H7 (cell line): Measurements from ENCODE around the gene ANKS6. TPM values are rescaled to one million over a fixed set of nuclear protein-coding genes. Genes with fewer than 3 reads are reported as not detected.

Experiments
- DNase-seq: peaks from one replicate; pipeline ENCODE4 v3.0.0; 2012
- H3K27me3 ChIP-seq: 2 replicates; pipeline ENCODE4 v1.6.0; 2011; ENCODE audit warnings: mild to moderate bottlenecking, low read length; ENCODE audit not compliant: control insufficient read depth, insufficient read depth
- H3K36me3 ChIP-seq: replicated peaks from 2 replicates; pipeline ENCODE4 v1.5.1; 2011; ENCODE audit warnings: low read length; ENCODE audit not compliant: control insufficient read depth, insufficient read depth
- H3K4me3 ChIP-seq: 2 replicates; pipeline ENCODE4 v1.5.1; 2011; ENCODE audit warnings: low read depth, mild to moderate bottlenecking, control low read depth, low read length, moderate library complexity; ENCODE audit not compliant: insufficient read depth
- total RNA-seq: library from RNA; depleted of rRNA; stranded (reverse); fragments of >200 nt; shearing (Covaris generic); gene quantifications from 2 replicates; pipeline ENCODE4 v1.2.3, GENCODE V29; 2014

Gene ANKS6
- total RNA-seq, 1 experiment from 2014 or later, result 51.0 TPM

DNA sequence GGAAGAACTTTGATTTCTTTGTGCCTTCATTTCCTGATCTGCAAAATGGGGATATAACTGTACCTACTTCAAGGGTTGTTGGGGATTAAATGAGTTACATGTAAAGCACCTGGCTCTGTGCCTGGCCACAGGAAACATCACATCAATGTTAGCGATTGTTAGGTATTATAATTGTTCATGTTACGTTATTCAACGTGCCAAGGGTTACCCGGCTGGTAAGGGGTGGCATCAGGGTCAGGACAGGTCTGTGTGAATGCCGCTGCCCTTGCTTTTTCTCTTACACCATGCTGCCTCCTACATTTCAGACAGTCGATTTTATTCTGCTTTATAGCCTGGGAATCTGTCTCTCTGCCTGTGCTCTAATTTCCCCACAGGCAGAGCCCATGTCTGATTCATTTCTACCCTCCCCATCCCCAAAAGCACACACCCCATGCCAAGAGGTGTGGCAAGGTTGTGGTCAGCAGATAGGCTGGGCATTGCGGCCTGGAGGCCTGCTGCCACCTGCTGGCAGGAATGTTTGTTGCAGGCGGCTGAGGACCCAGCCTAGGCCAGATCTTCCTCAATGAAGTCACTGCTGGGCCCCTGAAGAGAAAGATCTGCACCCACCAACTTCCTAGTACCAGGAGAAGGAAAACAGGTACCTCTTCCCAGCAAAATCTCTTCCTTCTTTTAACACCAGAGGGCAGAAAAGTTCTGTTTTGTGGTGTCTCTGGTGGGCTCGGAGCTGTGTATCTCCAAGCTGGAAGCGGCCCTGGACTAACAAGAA is 5.3 kb downstream of the ANKS6 start:
- Histone ChIP-seq H3K36me3 (peaks cover 6% of the 10 kb centered on the region), H3K4me3 (no peak overlapping the region), H3K27me3 (no peaks in the 10 kb centered on the region; the same call in 1 of the 2 replicates)
- peak; percentile 93 for DNase-seq

DNA sequence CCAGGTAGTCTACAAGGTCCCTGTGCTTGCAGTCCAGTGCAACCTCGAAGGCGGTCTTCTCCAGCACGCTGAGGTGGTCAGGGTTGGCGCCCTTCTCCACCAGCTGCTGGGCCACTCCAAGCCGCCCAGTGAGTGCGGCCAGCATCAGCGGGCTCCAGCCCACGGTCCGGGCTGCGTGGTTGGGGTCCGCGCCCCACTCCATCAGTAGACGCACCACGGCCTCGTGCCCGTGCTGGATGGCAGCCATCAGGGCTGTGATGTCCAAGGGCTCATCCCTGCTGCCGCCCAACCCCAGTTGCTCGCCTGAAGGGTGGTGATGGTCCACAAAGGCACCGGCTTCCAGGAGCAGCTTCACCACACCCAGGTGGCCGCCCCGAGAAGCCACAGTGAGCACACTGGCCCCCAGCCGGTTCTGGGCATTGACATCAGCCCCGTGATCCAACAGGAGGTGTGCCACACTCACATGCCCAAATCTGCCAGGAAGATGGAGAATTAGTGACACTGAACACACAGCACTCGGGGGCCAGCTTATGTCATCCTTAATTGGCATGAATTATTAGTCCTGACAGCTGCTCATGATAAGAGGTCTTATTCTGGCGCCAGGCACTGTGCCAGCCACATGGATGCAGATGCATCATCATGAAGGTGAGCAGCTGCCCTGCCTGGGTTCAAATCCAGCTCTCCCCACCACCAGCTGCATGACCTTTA is 6.1 kb downstream of the ANKS6 start:
- Histone ChIP-seq H3K4me3 (no peak overlapping the region), H3K36me3 (peaks cover 6% of the 10 kb centered on the region), H3K27me3 (no peaks in the 10 kb centered on the region)
- no peak for DNase-seq

DNA sequence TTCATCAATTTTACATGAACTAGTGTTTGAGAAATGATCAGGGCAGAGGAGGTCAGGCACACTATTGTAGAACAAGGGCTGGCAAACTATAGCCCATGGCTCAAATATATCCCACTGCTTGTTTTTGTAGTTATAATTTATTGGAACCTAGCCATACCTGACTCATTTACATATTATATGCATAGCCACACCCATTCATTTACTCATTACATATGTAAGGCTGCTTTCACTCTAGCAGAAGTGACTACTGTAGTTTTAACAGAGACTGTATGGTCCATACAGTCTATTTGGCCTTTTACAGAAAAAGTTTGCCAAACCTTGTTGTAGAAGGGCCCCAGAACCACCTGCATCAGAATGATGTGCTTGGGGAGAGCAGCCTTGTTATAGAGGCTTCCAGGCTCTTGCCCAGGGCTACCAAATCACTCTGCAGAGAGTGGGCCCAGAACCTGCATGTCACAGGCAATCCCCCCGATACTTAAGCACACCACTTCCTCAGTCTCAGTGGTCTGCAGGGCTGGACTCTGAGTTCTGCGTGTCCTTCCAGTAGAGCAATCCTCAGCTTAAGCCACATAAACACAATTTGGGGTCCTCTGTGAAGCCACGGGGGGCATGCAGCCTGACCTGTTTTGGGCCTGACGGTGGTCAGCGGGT is 6.7 kb downstream of the ANKS6 start:
- H3K27me3 ChIP-seq, result no peaks in the 10 kb centered on the region
- no peak for DNase-seq
- H3K4me3 ChIP-seq, result no peak overlapping the region
- H3K36me3 ChIP-seq, result peaks cover 6% of the 10 kb centered on the region

DNA sequence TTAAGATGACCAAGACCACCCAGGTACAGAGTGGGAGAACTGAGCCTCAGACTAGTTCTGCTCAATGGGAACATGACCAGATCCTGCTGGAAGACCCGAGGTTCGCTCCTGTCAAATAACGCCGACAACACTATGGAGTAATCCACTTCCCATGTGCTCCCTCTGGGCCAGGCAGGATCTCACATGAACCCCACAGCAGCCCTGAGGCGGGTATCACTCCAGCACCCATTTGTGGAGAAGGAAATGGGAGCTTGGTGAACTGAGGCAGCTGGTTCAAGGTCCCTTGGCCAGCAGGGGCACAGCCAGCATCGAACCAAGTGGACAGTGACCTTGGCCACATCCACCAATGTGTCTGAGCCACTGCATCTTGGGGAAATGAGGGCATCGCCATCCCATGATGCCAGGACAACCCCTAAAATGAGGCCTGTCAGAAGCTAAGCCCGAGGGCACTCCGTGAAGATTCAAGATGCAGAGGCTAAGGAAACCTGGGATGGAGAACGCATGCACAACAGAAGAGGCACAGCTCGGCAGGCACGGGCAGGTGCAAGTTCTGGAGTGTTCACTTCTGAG is 8.5 kb downstream of the ANKS6 start:
- H3K36me3 ChIP-seq, result peaks cover 12% of the 10 kb centered on the region
- no peaks in the 10 kb centered on the region for H3K27me3 ChIP-seq
- DNase-seq, result no peak
- no peak overlapping the region for H3K4me3 ChIP-seq

DNA sequence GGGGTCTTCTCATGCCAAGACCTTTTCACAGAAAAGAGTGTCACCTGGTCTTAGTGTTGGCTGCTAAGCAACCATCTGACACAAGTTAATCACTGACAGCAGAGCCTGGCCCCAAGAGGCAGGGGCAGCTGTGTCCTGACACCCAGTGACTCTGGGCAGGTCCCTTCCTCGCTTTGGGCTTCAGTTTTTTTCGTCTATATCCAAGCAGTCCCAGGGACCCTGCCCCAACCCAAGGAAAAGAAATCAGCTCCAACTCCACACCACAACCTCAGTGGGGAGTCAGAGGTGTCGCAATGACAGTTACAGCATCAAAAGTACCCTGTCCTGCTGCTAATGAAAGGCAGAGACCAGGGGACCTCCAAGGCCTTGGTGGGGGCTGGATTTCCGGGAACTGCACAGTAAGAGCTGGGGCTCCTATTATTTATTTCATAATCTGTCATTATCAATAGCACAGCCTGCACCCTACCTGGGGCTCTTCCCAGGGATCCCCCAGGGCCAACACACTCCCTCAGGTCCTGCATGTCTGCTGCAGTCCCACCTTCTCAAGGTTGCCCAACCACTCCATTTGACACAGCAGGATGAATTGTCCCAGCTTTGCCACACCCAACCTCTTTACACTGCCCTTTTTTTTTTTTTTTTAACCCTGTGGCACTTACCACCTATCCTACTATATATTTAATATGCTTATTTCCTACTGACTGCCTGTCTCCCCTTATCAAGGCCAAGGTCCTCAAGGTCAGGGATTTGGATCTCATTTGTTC is 9.4 kb downstream of the ANKS6 start:
- no peak overlapping the region for H3K4me3 ChIP-seq
- H3K36me3 ChIP-seq, result peaks cover 17% of the 10 kb centered on the region
- DNase-seq, result peak; percentile 7
- no peaks in the 10 kb centered on the region for H3K27me3 ChIP-seq

DNA sequence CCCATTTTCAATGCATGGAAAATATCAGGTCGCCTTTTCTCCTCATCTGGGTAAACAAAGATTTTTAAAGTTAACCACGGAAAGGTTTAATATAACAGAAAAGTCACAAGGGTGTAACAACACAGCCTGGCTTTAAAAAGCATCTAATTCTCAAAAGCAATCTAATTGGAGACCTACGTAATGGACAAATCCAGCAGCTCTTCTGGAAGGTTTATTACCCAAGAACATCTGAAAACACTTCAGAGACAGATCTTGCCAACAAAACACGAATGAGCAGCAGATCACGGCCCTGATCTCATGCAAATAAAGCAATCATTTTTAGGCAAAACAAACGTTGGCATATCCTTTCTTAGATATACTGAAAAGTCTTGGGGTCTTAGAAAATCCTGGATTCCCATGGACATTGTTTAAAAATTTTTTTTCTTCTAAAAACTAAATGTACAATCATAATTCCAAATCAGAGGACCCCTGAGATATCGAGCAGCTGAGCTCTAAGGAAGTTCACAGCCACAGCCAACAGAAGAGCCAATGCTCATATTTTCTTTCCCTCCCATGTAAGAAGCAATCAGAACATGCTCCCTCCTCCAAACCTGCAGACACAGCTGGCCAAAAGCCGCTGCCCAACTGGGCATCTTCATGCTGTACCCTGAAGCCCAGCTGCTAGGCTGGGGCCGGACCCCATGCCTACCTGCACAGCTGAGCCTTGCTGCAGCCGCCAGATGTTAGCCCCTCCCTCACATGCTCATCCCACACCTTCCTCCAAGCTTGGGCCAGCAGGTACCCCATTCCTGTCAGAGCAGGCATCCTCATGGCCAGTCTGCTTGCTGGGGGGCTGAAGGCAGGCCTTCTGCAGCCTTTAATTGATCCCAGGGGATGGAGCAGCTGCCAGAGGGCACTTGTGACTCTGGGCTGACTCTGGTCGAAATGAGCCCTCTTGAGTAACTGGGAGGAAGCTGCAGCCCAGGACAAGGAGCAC is 11.2 kb downstream of the ANKS6 start:
- Histone ChIP-seq H3K36me3 (peaks cover 17% of the 10 kb centered on the region), H3K27me3 (no peaks in the 10 kb centered on the region), H3K4me3 (no peak overlapping the region)
- DNase-seq, result peak; percentile 27

DNA sequence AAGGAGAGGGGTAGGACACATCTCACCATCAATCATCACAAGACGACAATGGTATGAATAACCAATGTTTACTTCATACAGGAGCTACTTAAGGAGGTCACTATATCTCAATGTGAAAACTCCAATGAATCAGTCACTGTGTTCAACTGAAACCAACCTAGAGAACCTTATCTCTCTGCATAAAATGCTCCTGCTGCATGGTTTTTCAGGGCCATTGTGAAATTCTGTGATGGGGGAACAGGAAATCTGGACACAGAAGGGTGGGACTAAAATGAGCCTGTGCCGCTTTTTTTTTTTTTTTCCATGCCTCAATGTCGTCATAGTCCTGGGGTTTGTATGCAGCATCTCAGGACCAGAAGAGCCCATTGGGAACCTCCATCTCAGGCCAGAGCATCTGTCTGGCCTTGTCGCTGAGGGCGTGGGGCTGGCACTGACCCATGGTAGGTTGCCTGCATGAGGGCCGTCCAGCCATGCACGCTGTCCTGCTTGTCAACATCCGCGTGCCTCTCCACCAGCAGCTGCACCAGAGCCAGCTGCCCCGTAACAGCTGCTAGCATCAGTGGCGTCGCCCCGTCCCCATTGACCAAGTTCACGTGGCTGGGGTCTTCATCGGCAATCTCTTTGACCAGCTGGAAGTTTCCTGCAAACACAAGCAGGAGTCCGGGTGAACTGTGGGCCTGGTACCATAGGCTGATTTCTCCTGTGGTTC is 12.7 kb downstream of the ANKS6 start:
- Histone ChIP-seq H3K4me3 (no peak overlapping the region), H3K27me3 (no peaks in the 10 kb centered on the region), H3K36me3 (peaks cover 13% of the 10 kb centered on the region)
- DNase-seq, result peak; percentile 15

DNA sequence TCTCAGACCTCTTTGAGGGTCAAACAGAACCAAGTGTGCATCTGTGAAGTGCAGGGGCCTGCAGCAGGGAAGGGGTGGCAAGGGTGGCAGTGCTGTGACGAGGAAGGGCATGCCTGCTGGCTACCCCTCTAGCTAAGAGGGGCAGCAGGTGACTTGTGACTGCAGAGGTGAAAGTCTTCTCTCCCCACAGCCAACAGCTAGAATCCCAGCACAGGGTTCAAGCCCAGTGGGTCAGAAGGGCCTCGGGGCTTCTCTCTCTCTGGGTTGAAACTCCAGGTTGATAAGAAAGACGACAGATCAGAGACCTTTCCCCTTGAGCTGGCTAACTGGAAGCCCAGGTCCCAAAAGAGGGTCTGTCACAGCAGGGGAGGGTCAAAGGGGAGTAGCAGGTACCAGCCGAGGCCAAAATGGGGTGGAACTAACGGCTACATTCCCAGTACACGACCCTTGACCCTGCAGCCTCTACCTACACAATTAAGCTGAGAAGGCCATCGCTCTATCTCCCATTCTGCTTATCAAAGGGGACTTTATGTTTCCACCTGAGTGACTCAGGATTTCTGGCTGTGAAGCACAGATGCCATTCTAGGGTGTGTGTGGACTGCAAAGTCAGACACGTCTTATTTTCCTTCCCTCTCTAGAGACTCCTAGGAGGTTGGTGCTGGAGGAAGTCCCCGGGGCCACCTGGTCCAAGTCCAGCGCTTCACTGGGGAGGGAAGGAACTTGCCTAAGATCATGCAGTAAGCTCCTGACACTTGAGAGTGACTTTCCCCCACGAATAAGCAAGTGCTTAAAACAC is 14.6 kb downstream of the ANKS6 start:
- DNase-seq, result no peak
- Histone ChIP-seq H3K36me3 (peaks cover 13% of the 10 kb centered on the region), H3K4me3 (no peak overlapping the region), H3K27me3 (no peaks in the 10 kb centered on the region)

DNA sequence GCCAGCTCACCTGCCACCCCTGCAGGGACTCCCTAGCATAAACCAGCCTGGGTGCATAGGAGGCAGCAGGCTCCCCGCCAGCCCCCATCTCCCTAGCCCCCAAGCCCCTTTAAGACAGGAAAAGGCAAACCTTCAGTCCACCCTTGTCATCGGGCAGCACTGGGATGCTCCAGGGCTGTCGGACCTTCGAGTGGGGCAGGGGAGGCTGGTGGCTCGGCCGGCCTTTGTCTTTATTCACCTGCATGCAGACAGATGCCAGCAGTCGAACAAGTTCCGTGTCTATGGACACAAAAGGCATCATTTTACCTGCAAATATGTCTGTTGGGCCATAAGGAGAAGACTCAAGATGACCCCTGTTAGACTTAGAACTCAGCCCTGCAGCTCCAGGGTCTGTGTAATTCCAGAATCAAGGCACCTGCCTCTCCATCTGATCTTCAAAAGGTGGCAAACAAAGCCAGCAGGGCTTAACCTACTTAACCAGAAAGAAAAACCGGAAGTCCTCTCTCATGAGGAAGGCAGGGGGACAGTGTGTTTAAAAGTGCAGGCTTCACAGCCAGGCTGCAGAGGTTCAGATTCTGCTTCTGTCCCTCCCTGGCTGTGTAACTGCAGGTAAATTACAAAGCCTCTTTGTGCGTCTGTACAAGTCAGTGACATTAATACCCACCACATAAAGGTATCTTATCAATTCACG is 16.2 kb downstream of the ANKS6 start:
- H3K27me3 ChIP-seq, result no peaks in the 10 kb centered on the region
- peaks cover 13% of the 10 kb centered on the region for H3K36me3 ChIP-seq
- no peak overlapping the region for H3K4me3 ChIP-seq
- peak; percentile 22 for DNase-seq

DNA sequence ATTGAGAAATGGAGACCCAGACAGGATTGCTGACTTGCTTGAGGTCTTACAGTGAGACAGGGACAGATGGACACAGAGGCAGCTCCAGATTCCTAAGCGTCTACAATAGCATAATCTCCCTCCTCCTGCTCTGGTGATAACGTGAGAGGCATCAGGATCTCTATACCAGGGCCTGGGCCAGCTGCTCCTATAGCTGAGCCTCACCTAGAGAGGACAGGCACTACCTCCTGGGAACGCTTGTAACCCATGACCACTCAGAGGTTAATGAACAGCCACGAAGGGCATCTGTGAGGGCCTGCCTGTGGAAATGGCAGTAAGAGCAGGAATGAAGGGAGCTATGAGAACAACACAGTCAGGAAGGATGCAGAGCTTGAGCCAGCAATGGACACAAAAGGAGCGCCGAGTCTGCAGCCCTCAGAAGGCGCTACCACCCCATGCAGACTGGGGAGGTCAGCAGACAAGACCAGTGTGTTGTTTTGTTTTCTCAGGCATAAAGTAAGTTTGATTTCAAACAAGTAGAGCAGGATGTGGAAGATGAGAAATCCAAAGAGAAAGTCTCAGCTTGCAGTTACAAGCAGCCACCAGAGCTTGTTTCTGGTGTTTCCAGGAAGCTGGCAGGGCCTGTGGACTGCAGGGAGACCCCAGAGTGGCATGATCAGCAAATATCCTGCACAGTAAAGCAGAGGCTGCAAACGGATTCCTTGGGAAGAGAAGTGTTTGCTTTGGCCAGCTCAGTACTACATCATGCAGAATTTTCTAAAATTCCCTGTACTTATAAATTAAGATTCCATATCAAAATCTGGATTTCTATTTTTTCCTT is 17.4 kb downstream of the ANKS6 start:
- Histone ChIP-seq H3K36me3 (peaks cover 15% of the 10 kb centered on the region), H3K27me3 (no peaks in the 10 kb centered on the region), H3K4me3 (no peak overlapping the region)
- no peak for DNase-seq

DNA sequence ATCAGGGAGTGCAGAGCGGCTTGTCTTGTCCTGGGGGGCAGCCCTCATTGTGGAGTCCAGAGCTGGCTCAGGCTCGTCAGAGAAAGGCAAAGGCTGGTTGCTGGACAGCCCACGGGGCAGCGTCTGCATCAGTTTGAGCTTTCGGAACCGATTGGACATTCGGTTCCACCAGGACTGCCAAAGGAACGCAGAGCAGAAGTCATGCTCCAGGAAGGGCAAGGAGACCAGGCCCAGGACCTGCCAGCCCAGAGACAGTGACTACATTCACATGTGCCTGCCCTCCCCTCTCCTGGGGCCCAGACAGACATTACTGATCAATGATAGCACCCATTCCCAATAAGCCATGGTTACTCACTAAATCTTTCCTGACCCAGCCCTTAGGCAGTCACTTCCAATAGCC is 18.1 kb downstream of the ANKS6 start:
- Histone ChIP-seq H3K36me3 (peaks cover 15% of the 10 kb centered on the region), H3K27me3 (no peaks in the 10 kb centered on the region)

More for the DNA sequence above, 18.1 kb downstream of the ANKS6 start:
- DNase-seq, result no peak
- H3K4me3 ChIP-seq, result no peak overlapping the region
